ENCODE measurements around the gene IRS2.

IRS2 gene

DNA sequence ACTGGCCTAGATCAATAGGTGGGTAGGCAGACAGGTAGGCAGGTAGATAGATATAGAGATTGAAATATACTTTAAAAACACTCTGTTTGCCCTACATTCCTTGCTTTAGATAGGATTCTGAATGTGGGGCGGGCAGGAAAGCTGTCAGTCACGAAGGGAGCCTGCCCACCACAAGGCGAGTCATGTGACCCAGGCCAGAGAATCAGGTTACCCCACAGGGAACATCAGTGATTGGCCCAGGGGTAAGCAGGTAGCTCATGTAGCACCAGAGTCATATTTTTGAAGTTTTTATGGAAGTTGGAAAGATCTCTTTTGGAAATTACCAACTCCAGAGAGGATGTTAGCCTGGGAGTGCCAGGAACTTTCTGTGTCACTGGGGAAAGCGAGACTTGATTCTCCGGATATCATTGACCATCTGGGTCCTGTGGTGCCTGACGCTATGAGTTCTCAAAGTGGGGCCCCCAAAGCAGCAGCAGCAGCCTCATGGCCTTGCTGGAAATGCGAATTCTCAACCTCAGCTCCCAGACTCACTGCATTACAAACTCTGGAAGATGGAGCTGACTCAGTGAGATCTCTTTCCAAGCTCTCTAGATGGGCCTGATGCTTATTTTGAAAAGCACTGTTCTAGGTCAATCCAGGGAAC, 60.3 kb downstream of the IRS2 start:
- no peak overlapping the region for H3K9ac ChIP-seq (ENCODE audit: insufficient read length)
- no peak overlapping the region for H3K27ac ChIP-seq
- TF ChIP-seq EZH2 (IDR thresholded peaks at IDR 0.05) (no peak), POLR2AphosphoS5 (IDR thresholded peaks at IDR 0.05; ENCODE audit: borderline replicate concordance, low read depth, low read length) (no peak), FOXP2 (optimal IDR thresholded peaks at IDR 0.05; ENCODE audit: control extremely low read depth, extremely low read length, insufficient read depth) (no peak)
- no peaks in the 10 kb centered on the region for H3K36me3 ChIP-seq (ENCODE audit: insufficient read depth, low read length)
- DNase-seq (ENCODE audit: low read depth, low spot score): no peak
- no peak overlapping the region for H3K4me3 ChIP-seq
- H3K9me3 ChIP-seq (ENCODE audit: low read depth, low read length): no peaks in the 10 kb centered on the region

- TF ChIP-seq EZH2 (IDR thresholded peaks at IDR 0.05) (no peak), FOXP2 (optimal IDR thresholded peaks at IDR 0.05; ENCODE audit: control extremely low read depth, extremely low read length, insufficient read depth) (no peak), POLR2AphosphoS5 (IDR thresholded peaks at IDR 0.05; ENCODE audit: borderline replicate concordance, low read depth, low read length) (no peak)
- H3K9ac ChIP-seq (ENCODE audit: insufficient read length): no peak overlapping the region
- no peak overlapping the region for H3K27ac ChIP-seq
- no peaks in the 10 kb centered on the region for H3K36me3 ChIP-seq (ENCODE audit: insufficient read depth, low read length)
- no peaks in the 10 kb centered on the region for H3K9me3 ChIP-seq (ENCODE audit: low read depth, low read length)
- H3K4me3 ChIP-seq: no peak overlapping the region
- no peak for DNase-seq (ENCODE audit: low read depth, low spot score)
Observed at GRCh38 chr13:109725297-109725696, 61.1 kb downstream of the IRS2 start.

- H3K9ac ChIP-seq (ENCODE audit: insufficient read length): no peak overlapping the region
- H3K36me3 ChIP-seq (ENCODE audit: insufficient read depth, low read length): no peaks in the 10 kb centered on the region
- H3K4me3 ChIP-seq: no peak overlapping the region
- no peaks in the 10 kb centered on the region for H3K9me3 ChIP-seq (ENCODE audit: low read depth, low read length)
- no peak for DNase-seq (ENCODE audit: low read depth, low spot score)
- no peak for TF ChIP-seq EZH2 (IDR thresholded peaks at IDR 0.05)
- TF ChIP-seq FOXP2 (optimal IDR thresholded peaks at IDR 0.05; ENCODE audit: control extremely low read depth, extremely low read length, insufficient read depth): no peak
- TF ChIP-seq POLR2AphosphoS5 (IDR thresholded peaks at IDR 0.05; ENCODE audit: borderline replicate concordance, low read depth, low read length): no peak
- H3K27ac ChIP-seq: no peak overlapping the region
Observed at GRCh38 chr13:109724603-109725002, 61.8 kb downstream of the IRS2 start.

GRCh38 chr13:109723046-109723445, 63.3 kb downstream of the IRS2 start:
- no peaks in the 10 kb centered on the region for H3K36me3 ChIP-seq (ENCODE audit: insufficient read depth, low read length)

DNA sequence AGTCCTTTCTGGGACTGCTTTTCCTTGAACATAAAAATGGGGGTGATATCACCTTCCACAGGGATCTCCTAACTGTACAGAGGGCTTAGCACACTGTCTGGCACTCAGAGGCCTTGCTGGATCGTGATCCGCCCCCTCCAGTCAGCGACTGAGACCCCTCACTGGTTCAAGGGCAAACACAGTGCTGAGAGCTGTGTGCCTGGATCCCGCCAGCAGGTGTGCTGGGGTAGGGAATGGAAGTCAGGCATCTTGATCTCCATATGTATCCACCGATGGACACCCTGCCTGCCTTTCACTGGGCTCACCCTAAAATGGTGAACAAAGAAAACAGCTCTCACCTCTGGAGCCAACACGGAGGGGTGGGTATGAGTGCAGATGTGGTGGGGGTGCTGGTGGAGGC, 64.3 kb downstream of the IRS2 start:
- TF ChIP-seq FOXP2 (optimal IDR thresholded peaks at IDR 0.05; ENCODE audit: control extremely low read depth, extremely low read length, insufficient read depth) (no peak), POLR2AphosphoS5 (IDR thresholded peaks at IDR 0.05; ENCODE audit: borderline replicate concordance, low read depth, low read length) (no peak), EZH2 (IDR thresholded peaks at IDR 0.05) (no peak)

More at GRCh38 chr13:109723046-109723445, 63.3 kb downstream of the IRS2 start:
- Histone ChIP-seq H3K9ac (ENCODE audit: insufficient read length) (no peak overlapping the region), H3K4me3 (no peak overlapping the region), H3K27ac (no peak overlapping the region), H3K9me3 (ENCODE audit: low read depth, low read length) (no peaks in the 10 kb centered on the region)
- TF ChIP-seq FOXP2 (optimal IDR thresholded peaks at IDR 0.05; ENCODE audit: control extremely low read depth, extremely low read length, insufficient read depth): no peak
- no peak for TF ChIP-seq EZH2 (IDR thresholded peaks at IDR 0.05)
- no peak for TF ChIP-seq POLR2AphosphoS5 (IDR thresholded peaks at IDR 0.05; ENCODE audit: borderline replicate concordance, low read depth, low read length)
- no peak for DNase-seq (ENCODE audit: low read depth, low spot score)

GRCh38 chr13:109720758-109721184, 65.6 kb downstream of the IRS2 start:
- H3K4me3 ChIP-seq: no peak overlapping the region
- DNase-seq (ENCODE audit: low read depth, low spot score): no peak
- H3K9ac ChIP-seq (ENCODE audit: insufficient read length): no peak overlapping the region
- H3K27ac ChIP-seq: no peak overlapping the region
- no peaks in the 10 kb centered on the region for H3K36me3 ChIP-seq (ENCODE audit: insufficient read depth, low read length)
- H3K9me3 ChIP-seq (ENCODE audit: low read depth, low read length): no peaks in the 10 kb centered on the region
- no peak for TF ChIP-seq EZH2 (IDR thresholded peaks at IDR 0.05)
- TF ChIP-seq POLR2AphosphoS5 (IDR thresholded peaks at IDR 0.05; ENCODE audit: borderline replicate concordance, low read depth, low read length): no peak
- no peak for TF ChIP-seq FOXP2 (optimal IDR thresholded peaks at IDR 0.05; ENCODE audit: control extremely low read depth, extremely low read length, insufficient read depth)

More for the DNA sequence above, 64.3 kb downstream of the IRS2 start:
- H3K36me3 ChIP-seq (ENCODE audit: insufficient read depth, low read length): no peaks in the 10 kb centered on the region
- no peak overlapping the region for H3K9ac ChIP-seq (ENCODE audit: insufficient read length)
- no peak for DNase-seq (ENCODE audit: low read depth, low spot score)
- no peak overlapping the region for H3K27ac ChIP-seq
- H3K4me3 ChIP-seq: no peak overlapping the region
- no peaks in the 10 kb centered on the region for H3K9me3 ChIP-seq (ENCODE audit: low read depth, low read length)

DNA sequence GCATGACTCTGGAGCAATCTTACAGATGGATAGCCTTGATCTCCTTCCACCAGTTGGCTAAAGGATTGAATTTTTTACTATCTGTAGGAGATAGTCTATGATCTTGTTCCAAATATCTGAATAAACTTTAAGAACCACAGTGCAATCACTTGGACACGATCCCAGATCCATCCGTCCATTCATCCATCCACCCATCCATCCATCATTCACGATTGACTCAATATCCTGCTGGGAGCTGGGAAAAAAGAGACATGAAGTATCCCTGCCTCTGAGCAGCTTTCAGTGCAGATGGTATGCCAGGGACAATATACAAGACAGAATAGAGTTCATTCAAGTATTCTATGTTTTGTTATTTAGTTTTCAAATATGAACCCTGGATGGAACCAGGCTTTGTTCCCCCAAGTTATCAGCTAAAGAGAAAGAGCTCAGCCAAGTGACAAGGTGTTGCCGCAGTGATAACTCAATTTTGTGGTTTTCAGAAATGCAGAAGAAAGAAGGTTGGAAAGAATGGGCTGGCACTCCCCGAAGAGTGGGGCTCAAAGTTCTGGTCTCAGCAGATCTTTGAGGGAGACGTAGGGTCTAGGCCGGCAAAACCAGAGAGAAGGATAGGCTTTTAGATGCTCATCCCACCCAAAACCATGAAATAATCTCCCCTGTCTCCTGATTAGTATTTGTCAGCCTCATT, 66.3 kb downstream of the IRS2 start:
- H3K9ac ChIP-seq (ENCODE audit: insufficient read length): no peak overlapping the region
- H3K9me3 ChIP-seq (ENCODE audit: low read depth, low read length): no peaks in the 10 kb centered on the region
- H3K36me3 ChIP-seq (ENCODE audit: insufficient read depth, low read length): no peaks in the 10 kb centered on the region
- no peak for DNase-seq (ENCODE audit: low read depth, low spot score)
- no peak for TF ChIP-seq FOXP2 (optimal IDR thresholded peaks at IDR 0.05; ENCODE audit: control extremely low read depth, extremely low read length, insufficient read depth)
- no peak for TF ChIP-seq EZH2 (IDR thresholded peaks at IDR 0.05)
- no peak for TF ChIP-seq POLR2AphosphoS5 (IDR thresholded peaks at IDR 0.05; ENCODE audit: borderline replicate concordance, low read depth, low read length)
- H3K27ac ChIP-seq: no peak overlapping the region
- no peak overlapping the region for H3K4me3 ChIP-seq

- TF ChIP-seq EZH2 (IDR thresholded peaks at IDR 0.05): no peak
- no peak for TF ChIP-seq POLR2AphosphoS5 (IDR thresholded peaks at IDR 0.05; ENCODE audit: borderline replicate concordance, low read depth, low read length)
- TF ChIP-seq FOXP2 (optimal IDR thresholded peaks at IDR 0.05; ENCODE audit: control extremely low read depth, extremely low read length, insufficient read depth): no peak
- Histone ChIP-seq H3K9me3 (ENCODE audit: low read depth, low read length) (no peaks in the 10 kb centered on the region), H3K4me3 (no peak overlapping the region), H3K27ac (no peak overlapping the region), H3K9ac (ENCODE audit: insufficient read length) (no peak overlapping the region), H3K36me3 (ENCODE audit: insufficient read depth, low read length) (no peaks in the 10 kb centered on the region)
- DNase-seq (ENCODE audit: low read depth, low spot score): no peak
Observed at GRCh38 chr13:109718726-109719125, 67.7 kb downstream of the IRS2 start.
